Suprapubic skin (tissue), 4 donors: ENCODE measurements around the gene EEIG2. TPM values are rescaled to one million over a fixed set of nuclear protein-coding genes. Genes with fewer than 3 reads are reported as not detected.

ENCODE experiments used
- DNase-seq, 2 donors: peaks; one replicate each; pipeline ENCODE4 v3.0.0-alpha.2; 2019; ENCODE audit warnings: low spot score in 2 of 2
- H3K27ac ChIP-seq: fragments of 200-600 bp; sonication (generic); one replicate; pipeline ENCODE4 v1.5.1; 2019
- H3K27me3 ChIP-seq: fragments of 200-600 bp; sonication (generic); one replicate; pipeline ENCODE4 v1.5.1; 2019
- H3K36me3 ChIP-seq: fragments of 200-600 bp; sonication (generic); one replicate; pipeline ENCODE4 v1.5.1; 2019
- H3K4me1 ChIP-seq: fragments of 200-600 bp; sonication (generic); one replicate; pipeline ENCODE4 v1.5.1; 2019
- H3K4me3 ChIP-seq: fragments of 200-600 bp; sonication (generic); one replicate; pipeline ENCODE4 v1.5.1; 2019; ENCODE audit warnings: mild to moderate bottlenecking
- H3K9me3 ChIP-seq: fragments of 200-600 bp; sonication (generic); one replicate; pipeline ENCODE4 v1.5.1; 2019
- CTCF ChIP-seq, 2 donors: fragments of 200-600 bp in 1 of 2; fragments of 450-650 bp in 1 of 2; sonication (generic) in 1 of 2; IDR thresholded peaks; one replicate each; pipeline ENCODE4 v1.5.1; 2016 to 2019; ENCODE audit warnings: antibody characterized with exemption in 2 of 2, mild to moderate bottlenecking in 1 of 2, moderate library complexity in 1 of 2
- EP300 ChIP-seq: sonication (generic); formaldehyde crosslinking; IDR thresholded peaks from one replicate; pipeline ENCODE4 v1.6.1; 2017; ENCODE audit warnings: antibody characterized with exemption
- POLR2A ChIP-seq, 2 donors: fragments of 450-650 bp; IDR thresholded peaks; one replicate each; pipeline ENCODE4 v1.6.1; 2017; ENCODE audit warnings: antibody characterized with exemption in 2 of 2, mild to moderate bottlenecking in 2 of 2, moderate library complexity in 2 of 2
- POLR2AphosphoS5 ChIP-seq, 3 donors: sonication (generic); formaldehyde crosslinking; IDR thresholded peaks; one replicate each; pipeline ENCODE4 v1.6.1; 2017; ENCODE audit warnings: antibody characterized with exemption in 3 of 3
- WGBS: methylation state at CpG from one replicate; pipeline ENCODE4 v1.1.5; 2018; 5-methylcytosine and 5-hydroxymethylcytosine counted together
- total RNA-seq, 4 donors: library from RNA; depleted of rRNA; stranded (reverse); fragments of >200 nt; gene quantifications; one replicate each; pipeline ENCODE4 v1.1.0, GENCODE V29; 2016

EEIG2 gene
- total RNA-seq, 4 donors from 2014 or later: 5.8 to 6.8 (median 6.4) TPM

GRCh38 chr1:108554682-108555427 is 5.0 kb upstream of the EEIG2 start:
- no peak overlapping the region for H3K27ac ChIP-seq
- TF ChIP-seq POLR2AphosphoS5 (IDR thresholded peaks at IDR 0.05): no peak
- no peak for TF ChIP-seq CTCF (IDR thresholded peaks at IDR 0.05)
- TF ChIP-seq EP300: no peak
- no peak for TF ChIP-seq POLR2A (IDR thresholded peaks at IDR 0.05)
- H3K9me3 ChIP-seq: no peaks in the 10 kb centered on the region
- 26% methylated on average over 4 of the region's 4 CpGs for WGBS
- no peaks in the 10 kb centered on the region for H3K27me3 ChIP-seq
- no peak for DNase-seq
- no peak overlapping the region for H3K4me3 ChIP-seq
- H3K36me3 ChIP-seq: no peaks in the 10 kb centered on the region
- peaks cover 10% of the 10 kb centered on the region for H3K4me1 ChIP-seq

DNA sequence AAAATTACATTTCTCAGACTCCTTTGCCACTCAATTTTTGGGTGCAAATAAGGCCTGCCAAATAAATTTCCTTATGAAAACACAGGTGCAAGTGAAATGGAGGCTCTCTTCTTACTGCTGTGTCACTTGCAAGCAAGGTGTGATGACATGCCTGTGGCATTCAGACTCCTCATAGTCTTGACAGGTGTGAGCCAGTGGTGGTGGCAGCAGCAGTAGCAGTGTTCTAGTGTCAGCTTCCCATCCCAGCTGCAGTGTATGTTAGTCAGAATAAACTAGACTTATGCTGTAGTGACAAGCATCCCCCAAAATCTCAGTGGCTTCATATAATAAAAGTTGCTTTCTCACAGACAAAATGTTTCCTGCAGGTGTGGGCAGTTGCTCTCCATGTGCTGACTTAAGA is 3.8 kb upstream of the EEIG2 start:
- TF ChIP-seq POLR2AphosphoS5 (IDR thresholded peaks at IDR 0.05): no peak
- TF ChIP-seq CTCF (IDR thresholded peaks at IDR 0.05): no peak
- no peak for TF ChIP-seq EP300
- no peak for TF ChIP-seq POLR2A (IDR thresholded peaks at IDR 0.05)
- no peak for DNase-seq

GRCh38 chr1:108556499-108556898 is 3.4 kb upstream of the EEIG2 start:
- no peaks in the 10 kb centered on the region for H3K9me3 ChIP-seq
- no peaks in the 10 kb centered on the region for H3K27me3 ChIP-seq
- H3K27ac ChIP-seq: no peak overlapping the region
- H3K36me3 ChIP-seq: no peaks in the 10 kb centered on the region
- no peak overlapping the region for H3K4me3 ChIP-seq
- WGBS: 67% methylated on average over 4 of the region's 4 CpGs
- peaks cover 22% of the 10 kb centered on the region for H3K4me1 ChIP-seq
- DNase-seq: no peak
- TF ChIP-seq CTCF (IDR thresholded peaks at IDR 0.05): no peak
- no peak for TF ChIP-seq EP300
- no peak for TF ChIP-seq POLR2AphosphoS5 (IDR thresholded peaks at IDR 0.05)
- TF ChIP-seq POLR2A (IDR thresholded peaks at IDR 0.05): no peak

More for the DNA sequence above, 3.8 kb upstream of the EEIG2 start:
- no peaks in the 10 kb centered on the region for H3K27me3 ChIP-seq
- H3K4me1 ChIP-seq: peaks cover 18% of the 10 kb centered on the region
- H3K27ac ChIP-seq: no peak overlapping the region
- H3K4me3 ChIP-seq: no peak overlapping the region
- no peaks in the 10 kb centered on the region for H3K36me3 ChIP-seq
- no peaks in the 10 kb centered on the region for H3K9me3 ChIP-seq

DNA sequence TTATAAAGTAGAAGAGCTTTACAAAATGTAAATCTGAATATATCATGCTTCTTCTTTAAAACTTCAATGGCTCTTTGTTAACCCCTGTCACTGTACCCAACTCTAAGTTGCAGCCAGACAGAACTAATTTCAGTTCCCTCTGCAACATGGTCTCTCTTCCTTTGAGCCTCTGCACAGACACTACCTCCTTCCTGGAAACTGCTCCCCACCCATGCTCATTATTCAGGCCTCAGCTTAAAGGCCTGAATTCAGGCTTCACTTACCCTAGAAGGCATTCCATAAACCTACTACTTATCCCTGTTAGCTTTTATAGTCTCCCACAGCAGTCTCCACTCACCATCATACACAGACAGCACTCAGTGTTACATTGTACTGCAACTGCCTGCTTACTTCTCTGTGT is 2.6 kb upstream of the EEIG2 start:
- Histone ChIP-seq H3K9me3 (no peaks in the 10 kb centered on the region), H3K27me3 (no peaks in the 10 kb centered on the region), H3K4me3 (no peak overlapping the region), H3K4me1 (peaks cover 30% of the 10 kb centered on the region), H3K36me3 (no peaks in the 10 kb centered on the region), H3K27ac (no peak overlapping the region)
- TF ChIP-seq CTCF (IDR thresholded peaks at IDR 0.05) (no peak), POLR2A (IDR thresholded peaks at IDR 0.05) (no peak), POLR2AphosphoS5 (IDR thresholded peaks at IDR 0.05) (no peak), EP300 (no peak)
- no peak for DNase-seq

GRCh38 chr1:108560189-108560873 is 431 bp downstream of the EEIG2 start:
- Histone ChIP-seq H3K36me3 (no peaks in the 10 kb centered on the region), H3K9me3 (no peaks in the 10 kb centered on the region), H3K4me1 (peaks cover 47% of the 10 kb centered on the region), H3K4me3 (peak overlapping the region; percentile 78), H3K27me3 (no peaks in the 10 kb centered on the region), H3K27ac (peak overlapping the region; percentile 65)
- TF ChIP-seq CTCF (IDR thresholded peaks at IDR 0.05): no peak
- TF ChIP-seq POLR2A (IDR thresholded peaks at IDR 0.05): no peak
- TF ChIP-seq POLR2AphosphoS5 (IDR thresholded peaks at IDR 0.05): no peak
- no peak for TF ChIP-seq EP300
- WGBS: under 1% methylated on average over 28 of the region's 59 CpGs
- peak in 1 of 2 donors; percentile 74 for DNase-seq
